Activated CD4-positive, alpha-beta memory T cell treated with anti-CD3 and anti-CD28 coated beads for 36 hours (primary cell): ENCODE results near the gene AMACR. TPM values are rescaled to one million over a fixed set of nuclear protein-coding genes. Genes with fewer than 3 reads are reported as not detected.
"Not testable (repeated sequence)": the region's sequence is repeated elsewhere in the genome, so short reads cannot be mapped to it uniquely, and the experiment has no call there.

Experiments used
- CTCF ChIA-PET: fragments of 350-600 bp; sonication (Branson Sonifier 250); formaldehyde crosslinking; loops from one replicate; lab custom pipeline; 2021; ENCODE audit warnings: antibody characterized with exemption, inconsistent platforms; lab: Charles Lee
- POLR2A ChIA-PET: fragments of 350-600 bp; sonication (Branson Sonifier 250); formaldehyde crosslinking; loops from one replicate; lab custom pipeline; 2021; ENCODE audit warnings: antibody characterized with exemption; lab: Charles Lee
- DNase-seq: peaks from one replicate; pipeline ENCODE4 v3.0.0-alpha.2; 2020
- H3K27ac Mint-ChIP-seq: one replicate; pipeline ENCODE4 v1.8.0; 2021; ENCODE audit warnings: mixed read lengths
- H3K27me3 Mint-ChIP-seq: one replicate; pipeline ENCODE4 v1.8.0; 2021; ENCODE audit warnings: mixed read lengths
- H3K36me3 Mint-ChIP-seq: one replicate; pipeline ENCODE4 v1.8.0; 2021; ENCODE audit warnings: mixed read lengths
- H3K4me1 Mint-ChIP-seq: one replicate; pipeline ENCODE4 v1.8.0; 2021; ENCODE audit warnings: low read depth, mixed read lengths
- H3K4me3 Mint-ChIP-seq: one replicate; pipeline ENCODE4 v1.8.0; 2021; ENCODE audit warnings: mild to moderate bottlenecking, mixed read lengths
- H3K9me3 Mint-ChIP-seq: one replicate; pipeline ENCODE4 v1.8.0; 2021; ENCODE audit warnings: mixed read lengths
- intact Hi-C: fragments of 100-400 bp; cut with micrococcal nuclease; formaldehyde crosslinking; loops from one replicate; pipeline ENCODE4 v1.15.1; 2023
- total RNA-seq, 2 experiments: library from RNA; stranded (reverse); gene quantifications; one replicate each; pipeline ENCODE4 v1.2.3, GENCODE V29; 2021

AMACR gene
- total RNA-seq, 2 experiments from 2014 or later, result 11.5 TPM

DNA sequence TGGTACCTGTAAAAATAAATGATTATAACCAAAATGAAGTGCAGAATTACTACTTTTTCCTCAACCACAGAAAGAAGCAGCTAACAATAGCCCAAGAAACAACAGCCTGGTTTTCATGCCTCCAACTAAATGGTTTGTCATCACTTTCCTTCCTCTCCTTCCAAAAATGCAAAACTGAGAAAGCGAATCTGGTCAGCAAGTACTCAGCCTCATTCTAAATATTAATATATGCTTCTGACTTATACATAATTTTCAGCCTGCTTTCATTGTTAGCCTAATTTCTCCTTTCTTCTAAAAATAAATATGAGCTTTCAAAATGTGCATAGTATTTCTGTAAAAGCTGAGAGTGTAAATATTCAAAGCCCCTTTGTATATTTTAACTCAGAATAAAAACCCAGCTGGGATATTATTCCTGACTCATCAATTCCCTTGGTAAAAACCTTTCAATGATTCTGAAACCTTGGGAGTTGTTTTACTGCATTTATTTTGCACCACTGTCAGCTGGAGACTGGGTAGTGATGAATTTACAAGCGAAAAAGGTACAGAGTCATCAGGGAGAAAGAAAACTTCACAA lies 50.2 kb downstream of the AMACR start:
- intact Hi-C loops, result no loop called here
- Mint-ChIP-seq H3K9me3 (peaks cover 4% of the 10 kb centered on the region), H3K36me3 (no peaks in the 10 kb centered on the region), H3K27me3 (peaks cover 6% of the 10 kb centered on the region), H3K4me1 (no peaks in the 10 kb centered on the region), H3K27ac (no peak overlapping the region), H3K4me3 (no peak overlapping the region)
- POLR2A ChIA-PET, result no interaction called here
- DNase-seq, result no peak
- CTCF ChIA-PET, result interaction anchor here (0.7 kb wide), 1 partner anchor 23 kb away, joined by 3 read pairs; no protein-coding TSS in a partner anchor

- DNase-seq, H3K4me3 Mint-ChIP-seq, POLR2A ChIA-PET, H3K36me3 Mint-ChIP-seq, H3K4me1 Mint-ChIP-seq, CTCF ChIA-PET, intact Hi-C loops, H3K9me3 Mint-ChIP-seq, H3K27ac Mint-ChIP-seq, H3K27me3 Mint-ChIP-seq: not testable (repeated sequence)
Measured at GRCh38 chr5:33952175-33952574, 55.7 kb downstream of the AMACR start.

DNA sequence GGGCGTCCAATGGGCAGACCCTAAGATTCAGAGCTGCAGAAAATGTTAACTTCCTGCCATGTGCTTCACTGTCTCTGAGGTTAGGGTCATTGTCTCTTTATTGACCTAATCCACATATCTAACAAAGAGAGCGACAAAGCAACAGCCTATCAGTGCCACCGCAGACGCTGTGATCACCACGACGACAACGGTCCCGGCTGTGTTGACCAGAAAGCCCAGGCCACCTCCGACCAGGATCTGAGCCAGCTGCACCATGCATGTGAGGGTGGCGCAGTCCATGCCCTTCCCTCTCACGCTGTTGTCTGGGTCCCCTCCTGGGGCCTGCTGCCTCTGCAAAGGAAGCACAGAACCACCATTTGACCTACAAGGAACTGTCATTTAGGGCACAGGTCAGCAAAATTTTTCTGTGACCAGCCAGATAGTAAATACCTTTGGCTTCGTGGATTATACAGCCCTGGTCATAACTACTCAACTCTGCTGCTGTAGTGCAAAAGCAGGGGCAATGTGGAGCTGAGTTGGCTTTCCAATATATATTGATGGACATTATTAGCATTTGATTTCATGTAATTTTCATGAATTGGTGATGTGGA lies 63.2 kb downstream of the AMACR start:
- Mint-ChIP-seq H3K36me3 (no peaks in the 10 kb centered on the region), H3K4me3 (no peak overlapping the region), H3K27ac (no peak overlapping the region), H3K9me3 (no peaks in the 10 kb centered on the region), H3K4me1 (no peaks in the 10 kb centered on the region), H3K27me3 (peaks cover 20% of the 10 kb centered on the region)
- intact Hi-C loops, result no loop called here
- ChIA-PET POLR2A (no interaction called here), CTCF (no interaction called here)
- no peak for DNase-seq

DNA sequence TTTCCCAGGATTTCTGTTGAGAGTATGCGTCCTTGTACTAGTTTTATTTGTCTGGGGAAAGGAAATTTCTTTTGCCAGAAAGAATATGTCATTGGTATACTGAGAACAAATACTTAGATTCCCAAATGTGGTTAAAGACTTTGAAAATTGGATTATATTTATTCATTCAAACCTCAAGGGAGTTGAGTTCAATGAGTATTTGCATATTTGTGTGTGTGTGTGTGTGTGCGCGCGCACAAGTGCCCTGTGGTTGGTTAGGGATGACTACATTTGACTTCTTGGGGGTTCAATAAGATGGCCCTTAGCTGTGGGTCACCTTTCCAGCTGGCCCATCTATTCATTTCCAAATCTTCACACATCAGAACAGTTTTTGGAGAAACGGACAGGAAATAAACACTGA lies 66.8 kb downstream of the AMACR start:
- Mint-ChIP-seq H3K4me1 (peaks cover 2% of the 10 kb centered on the region), H3K4me3 (no peak overlapping the region), H3K27ac (no peak overlapping the region), H3K27me3 (peaks cover 46% of the 10 kb centered on the region), H3K9me3 (no peaks in the 10 kb centered on the region), H3K36me3 (no peaks in the 10 kb centered on the region)
- no peak for DNase-seq
- CTCF ChIA-PET, result interaction anchor here (0.6 kb wide), 1 partner anchor 54 kb away, joined by 3 read pairs; no protein-coding TSS in a partner anchor
- intact Hi-C loops, result no loop called here
- POLR2A ChIA-PET, result no interaction called here

- no peak overlapping the region for H3K27ac Mint-ChIP-seq
- no peak for DNase-seq
- ChIA-PET POLR2A (no interaction called here), CTCF (interaction anchor here (1.4 kb wide), 1 partner anchor 504 kb away, joined by 3 read pairs; no protein-coding TSS in a partner anchor)
- peaks cover 53% of the 10 kb centered on the region for H3K27me3 Mint-ChIP-seq
- no peaks in the 10 kb centered on the region for H3K36me3 Mint-ChIP-seq
- peaks cover 2% of the 10 kb centered on the region for H3K4me1 Mint-ChIP-seq
- H3K4me3 Mint-ChIP-seq, result no peak overlapping the region
- H3K9me3 Mint-ChIP-seq, result no peaks in the 10 kb centered on the region
- intact Hi-C loops, result no loop called here
Measured at GRCh38 chr5:33939556-33940262, 68.1 kb downstream of the AMACR start.

GRCh38 chr5:33938881-33939280 lies 69.0 kb downstream of the AMACR start:
- ChIA-PET POLR2A (no interaction called here), CTCF (no interaction called here)
- no peak overlapping the region for H3K4me3 Mint-ChIP-seq
- DNase-seq, result no peak
- H3K4me1 Mint-ChIP-seq, result peaks cover 2% of the 10 kb centered on the region
- no peaks in the 10 kb centered on the region for H3K9me3 Mint-ChIP-seq
- H3K36me3 Mint-ChIP-seq, result no peaks in the 10 kb centered on the region
- intact Hi-C loops, result no loop called here
- H3K27me3 Mint-ChIP-seq, result peaks cover 53% of the 10 kb centered on the region
- H3K27ac Mint-ChIP-seq, result no peak overlapping the region

GRCh38 chr5:33938507-33938796 lies 69.4 kb downstream of the AMACR start:
- Mint-ChIP-seq H3K27ac (no peak overlapping the region), H3K9me3 (no peaks in the 10 kb centered on the region), H3K4me1 (peaks cover 2% of the 10 kb centered on the region), H3K4me3 (no peak overlapping the region), H3K36me3 (no peaks in the 10 kb centered on the region), H3K27me3 (peaks cover 53% of the 10 kb centered on the region)
- ChIA-PET POLR2A (no interaction called here), CTCF (no interaction called here)
- intact Hi-C loops, result no loop called here
- DNase-seq, result no peak

- no peak overlapping the region for H3K4me3 Mint-ChIP-seq
- H3K27me3 Mint-ChIP-seq, result peaks cover 51% of the 10 kb centered on the region
- ChIA-PET POLR2A (no interaction called here), CTCF (no interaction called here)
- no peak overlapping the region for H3K27ac Mint-ChIP-seq
- DNase-seq, result no peak
- no peaks in the 10 kb centered on the region for H3K36me3 Mint-ChIP-seq
- no peaks in the 10 kb centered on the region for H3K9me3 Mint-ChIP-seq
- intact Hi-C loops, result no loop called here
- H3K4me1 Mint-ChIP-seq, result peaks cover 2% of the 10 kb centered on the region
Measured at GRCh38 chr5:33937707-33938506, 69.9 kb downstream of the AMACR start.

DNA sequence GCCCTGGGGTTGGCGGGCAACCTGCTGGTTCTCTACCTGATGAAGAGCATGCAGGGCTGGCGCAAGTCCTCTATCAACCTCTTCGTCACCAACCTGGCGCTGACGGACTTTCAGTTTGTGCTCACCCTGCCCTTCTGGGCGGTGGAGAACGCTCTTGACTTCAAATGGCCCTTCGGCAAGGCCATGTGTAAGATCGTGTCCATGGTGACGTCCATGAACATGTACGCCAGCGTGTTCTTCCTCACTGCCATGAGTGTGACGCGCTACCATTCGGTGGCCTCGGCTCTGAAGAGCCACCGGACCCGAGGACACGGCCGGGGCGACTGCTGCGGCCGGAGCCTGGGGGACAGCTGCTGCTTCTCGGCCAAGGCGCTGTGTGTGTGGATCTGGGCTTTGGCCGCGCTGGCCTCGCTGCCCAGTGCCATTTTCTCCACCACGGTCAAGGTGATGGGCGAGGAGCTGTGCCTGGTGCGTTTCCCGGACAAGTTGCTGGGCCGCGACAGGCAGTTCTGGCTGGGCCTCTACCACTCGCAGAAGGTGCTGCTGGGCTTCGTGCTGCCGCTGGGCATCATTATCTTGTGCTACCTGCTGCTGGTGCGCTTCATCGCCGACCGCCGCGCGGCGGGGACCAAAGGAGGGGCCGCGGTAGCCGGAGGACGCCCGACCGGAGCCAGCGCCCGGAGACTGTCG lies 70.7 kb downstream of the AMACR start:
- no peak for DNase-seq
- ChIA-PET POLR2A (no interaction called here), CTCF (no interaction called here)
- H3K9me3 Mint-ChIP-seq, result no peaks in the 10 kb centered on the region
- H3K36me3 Mint-ChIP-seq, result no peaks in the 10 kb centered on the region
- no peak overlapping the region for H3K27ac Mint-ChIP-seq
- H3K4me1 Mint-ChIP-seq, result peaks cover 2% of the 10 kb centered on the region
- intact Hi-C loops, result no loop called here
- H3K27me3 Mint-ChIP-seq, result peaks cover 47% of the 10 kb centered on the region
- no peak overlapping the region for H3K4me3 Mint-ChIP-seq

GRCh38 chr5:33936381-33937016 lies 71.4 kb downstream of the AMACR start, which contains the start of gene RXFP3:
RXFP3 (plus strand) TSS chr5:33936386; CDS start chr5:33936741, 355 bp downstream.
- CTCF ChIA-PET, result interaction anchor here (1.0 to 4.0 kb wide), 4 partner anchors 14 to 502 kb away, joined by 3 to 44 read pairs (median 18); no protein-coding TSS in a partner anchor
- no peaks in the 10 kb centered on the region for H3K9me3 Mint-ChIP-seq

More at GRCh38 chr5:33936381-33937016, 71.4 kb downstream of the AMACR start, which contains the start of gene RXFP3:
- H3K4me3 Mint-ChIP-seq, result no peak within 1 kb of the TSS
- no peak for DNase-seq
- peaks cover 50% of the 10 kb centered on the region for H3K27me3 Mint-ChIP-seq
- intact Hi-C loops, result no loop called here
- no peaks in the 10 kb centered on the region for H3K36me3 Mint-ChIP-seq
- POLR2A ChIA-PET, result interaction anchor here (0.6 kb wide), 1 partner anchor 14 kb away, joined by 3 read pairs; no protein-coding TSS in a partner anchor
- H3K4me1 Mint-ChIP-seq, result peaks cover 2% of the 10 kb centered on the region
- H3K27ac Mint-ChIP-seq, result no peak within 1 kb of the TSS
